GM12878 (cell line): ENCODE data around the gene INCA1. TPM values are rescaled to one million over a fixed set of nuclear protein-coding genes. Genes with fewer than 3 reads are reported as not detected.

ENCODE experiments used
- BCL11A ChIP-seq: IDR thresholded peaks from 2 replicates; pipeline ENCODE4 v1.6.1; 2011; ENCODE audit warnings: low read depth, low read length
- CBX5 ChIP-seq: sonication (generic); IDR thresholded peaks from 2 replicates; pipeline ENCODE4 v1.6.1; 2016; ENCODE audit warnings: low read depth, moderate library complexity, mild to moderate bottlenecking, inconsistent platforms
- CEBPB ChIP-seq, 2 experiments: fragments of 150-350 bp in 1 of 2; IDR thresholded peaks; 2 replicates each; pipeline ENCODE4 v1.6.1; 2012 to 2014; ENCODE audit warnings: low read depth in 2 of 2, low read length in 2 of 2, borderline replicate concordance in 1 of 2, inconsistent platforms in 1 of 2
- E2F4 ChIP-seq: IDR thresholded peaks from 2 replicates; pipeline ENCODE4 v1.6.1; 2012; ENCODE audit warnings: low read depth, low read length, improper control_type of control experiment
- EGR1 ChIP-seq, 2 experiments: IDR thresholded peaks; 1 replicate in 1 of 2; 2 replicates in 1 of 2; pipeline ENCODE4 v1.6.1; 2011 to 2012; ENCODE audit warnings: low read depth in 2 of 2, low read length in 2 of 2, borderline replicate concordance in 1 of 2, mild to moderate bottlenecking in 1 of 2, moderate library complexity in 1 of 2
- HCFC1 ChIP-seq: fragments of 150-350 bp; IDR thresholded peaks from 2 replicates; pipeline ENCODE4 v1.6.1; 2014; ENCODE audit warnings: low read length
- HDAC6 ChIP-seq: fragments of 200-600 bp; sonication (generic); IDR thresholded peaks from one replicate; pipeline ENCODE4 v1.8.0; 2017; ENCODE audit warnings: antibody characterized with exemption; ENCODE audit not compliant: unreplicated experiment
- KLF5 ChIP-seq: fragments of 450-650 bp; IDR thresholded peaks from 2 replicates; pipeline ENCODE4 v1.6.1; 2014; ENCODE audit warnings: mild to moderate bottlenecking; ENCODE audit not compliant: partially characterized antibody
- MAX ChIP-seq: IDR thresholded peaks from 2 replicates; pipeline ENCODE4 v1.6.1; 2012; ENCODE audit warnings: low read depth, low read length, improper control_type of control experiment
- MEF2B ChIP-seq: fragments of 450-650 bp; IDR thresholded peaks from 2 replicates; pipeline ENCODE4 v1.6.1; 2018; ENCODE audit warnings: mild to moderate bottlenecking, moderate library complexity; ENCODE audit not compliant: partially characterized antibody, poor library complexity, severe bottlenecking
- MXI1 ChIP-seq: fragments of 150-350 bp; IDR thresholded peaks from 2 replicates; pipeline ENCODE4 v1.6.1; 2011; ENCODE audit warnings: low read depth, mild to moderate bottlenecking, inconsistent platforms, low read length, improper control_type of control experiment
- MYC ChIP-seq: IDR thresholded peaks from 2 replicates; pipeline ENCODE4 v1.6.1; 2011; ENCODE audit warnings: mild to moderate bottlenecking, low read length, moderate library complexity, inconsistent platforms; ENCODE audit not compliant: insufficient read depth, insufficient replicate concordance, insufficient read length, severe bottlenecking
- NFXL1 ChIP-seq: fragments of 450-650 bp; IDR thresholded peaks from 2 replicates; pipeline ENCODE4 v1.6.1; 2017; ENCODE audit warnings: antibody characterized with exemption, mild to moderate bottlenecking, borderline replicate concordance
- NRF1 ChIP-seq: conservative IDR thresholded peaks from 2 replicates; pipeline ENCODE4 v1.6.1; 2011; ENCODE audit warnings: mild to moderate bottlenecking, low read depth, low read length, improper control_type of control experiment
- SKIL ChIP-seq: fragments of 450-650 bp; IDR thresholded peaks from 2 replicates; pipeline ENCODE4 v1.6.1; 2017; ENCODE audit warnings: mild to moderate bottlenecking, low read depth, inconsistent platforms; ENCODE audit not compliant: poor library complexity, severe bottlenecking
- SMARCA5 ChIP-seq: fragments of 450-650 bp; IDR thresholded peaks from 2 replicates; pipeline ENCODE4 v1.6.1; 2017; ENCODE audit warnings: mild to moderate bottlenecking
- SUPT20H ChIP-seq: IDR thresholded peaks from 2 replicates; pipeline ENCODE4 v1.6.1; 2011; ENCODE audit warnings: low read depth, mild to moderate bottlenecking, low read length, moderate library complexity, borderline replicate concordance; ENCODE audit not compliant: control insufficient read depth
- SUZ12 ChIP-seq: fragments of 200-600 bp; sonication (generic); IDR thresholded peaks from one replicate; pipeline ENCODE4 v1.6.1; 2018; ENCODE audit warnings: antibody characterized with exemption, mild to moderate bottlenecking; ENCODE audit not compliant: unreplicated experiment
- TBL1XR1 ChIP-seq: IDR thresholded peaks from 2 replicates; pipeline ENCODE4 v1.6.1; 2012; ENCODE audit warnings: low read depth, low read length, improper control_type of control experiment
- USF1 ChIP-seq: IDR thresholded peaks from 2 replicates; pipeline ENCODE4 v1.6.1; 2011; ENCODE audit warnings: borderline replicate concordance, low read depth, mild to moderate bottlenecking, moderate library complexity, mixed read lengths, low read length; ENCODE audit not compliant: insufficient read depth; ENCODE audit errors: extremely low read length
- ZBTB4 ChIP-seq: fragments of 450-650 bp; formaldehyde crosslinking; IDR thresholded peaks from 2 replicates; pipeline ENCODE4 v1.4.0; 2022; ENCODE audit warnings: mild to moderate bottlenecking, moderate library complexity
- ZNF274 ChIP-seq: IDR thresholded peaks from one replicate; pipeline ENCODE4 v1.8.0; 2011; ENCODE audit not compliant: insufficient read length, insufficient read depth
- polyA plus RNA-seq, 11 experiments: library from polyadenylated mRNA; depleted of rRNA in 4 of 11; unstranded in 6 of 11; stranded (reverse) in 5 of 11; fragments of >200 nt; fragmentation: Nextera tagmentation in 4 of 11; fragmentation: Illumina TruSeq in 1 of 11; extraction: Ambion mirVana in 4 of 11; extraction: Trizol in 1 of 11; gene quantifications; 1 replicate in 1 of 11; 2 replicates in 10 of 11; pipeline versions ENCODE4 v1.2.1 to v1.2.3, GENCODE V29; 2011 to 2016; ENCODE audit warnings: inconsistent platforms in 2 of 11, missing spikeins in 2 of 11, low read depth in 1 of 11
- total RNA-seq, 4 experiments: library from RNA; depleted of rRNA in 3 of 4; stranded (reverse); fragments of >200 nt in 3 of 4; fragmentation: Illumina TruSeq in 1 of 4; extraction: Trizol in 1 of 4; gene quantifications; 2 replicates each; pipeline versions ENCODE4 v1.2.1 to v1.2.3, GENCODE V29; 2013 to 2021

The INCA1 gene
- total and polyA plus RNA-seq, 10 of the 15 experiments (the other 5 are each of a cell fraction or from before 2014, with no cell fraction given): 0.19 to 1.8 (median 0.45) TPM

GRCh38 chr17:4966844-4967538 is 30.3 kb downstream of the INCA1 start (continued):
- TF ChIP-seq NRF1 (no peak; the same call in 1 of the 2 replicates), BCL11A (no peak), CBX5 (no peak), SKIL (peak; percentile 95), E2F4 (no peak), TBL1XR1 (0 out of 2 replicates have a peak, but pooled peaks have one; percentile 10), SUPT20H (no peak), CEBPB (IDR thresholded peaks at IDR 0.05; ENCODE audit: borderline replicate concordance in 1 of 2, low read depth in 2 of 2, low read length in 2 of 2) (no peak), MEF2B (no peak), MAX (no peak), KLF5 (peak; percentile 95), HCFC1 (no peak), USF1 (peak; percentile 21), NFXL1 (no peak), MYC (no peak), EGR1 (IDR thresholded peaks at IDR 0.05; ENCODE audit: borderline replicate concordance in 1 of 2, low read depth in 2 of 2, low read length in 2 of 2) (no peak), ZBTB4 (no peak), SUZ12 (no peak), HDAC6 (no peak), ZNF274 (no peak), MXI1 (no peak; the same call in 1 of the 2 replicates), SMARCA5 (no peak; the same call in 1 of the 2 replicates)
